HL-60/S4 treated with retinoic acid at 250 ng/mL for 4 days and 3 days (cell line): ENCODE data around the gene SPINK1.
"Not testable (repeated sequence)": the region's sequence is repeated elsewhere in the genome, so short reads cannot be mapped to it uniquely, and the experiment has no call there.

Experiments
- in situ Hi-C: fragments of 300-500 bp; cut with MboI; formaldehyde crosslinking; loops from 2 replicates; pipeline ENCODE4 v1.7.0; 2022; ENCODE audit warnings: low sequenced_read_pairs

Gene SPINK1, protein sequence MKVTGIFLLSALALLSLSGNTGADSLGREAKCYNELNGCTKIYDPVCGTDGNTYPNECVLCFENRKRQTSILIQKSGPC

DNA sequence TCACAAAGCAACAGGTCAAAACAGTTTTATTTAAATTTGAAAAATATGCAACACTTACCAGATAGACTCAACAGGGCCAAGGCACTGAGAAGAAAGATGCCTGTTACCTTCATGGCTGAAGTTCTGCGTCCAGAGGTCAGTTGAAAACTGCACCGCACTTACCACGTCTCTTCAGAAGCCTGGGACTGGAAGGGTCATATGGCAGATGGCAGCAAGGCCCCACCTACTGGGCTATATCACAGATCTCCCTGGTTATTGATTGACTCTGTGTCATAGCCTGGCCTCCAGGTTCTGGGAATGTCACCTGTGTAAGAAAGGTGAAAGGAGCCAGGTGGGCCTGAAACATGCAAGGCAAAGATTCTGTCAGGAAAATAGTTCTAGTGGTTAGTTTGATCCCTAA lies at the start of gene SPINK1:
SPINK1 (minus strand) TSS at position 207 of the 400 bp plus-strand sequence; CDS start at position 113, 94 bp downstream.
- in situ Hi-C loops = no loop called here

GRCh38 chr5:147880487-147880886 lies 49.0 kb upstream of the SPINK1 start:
- in situ Hi-C loops = loop anchor here (10.0 kb wide), 1 partner anchor 54 kb away; no protein-coding TSS in a partner anchor

DNA sequence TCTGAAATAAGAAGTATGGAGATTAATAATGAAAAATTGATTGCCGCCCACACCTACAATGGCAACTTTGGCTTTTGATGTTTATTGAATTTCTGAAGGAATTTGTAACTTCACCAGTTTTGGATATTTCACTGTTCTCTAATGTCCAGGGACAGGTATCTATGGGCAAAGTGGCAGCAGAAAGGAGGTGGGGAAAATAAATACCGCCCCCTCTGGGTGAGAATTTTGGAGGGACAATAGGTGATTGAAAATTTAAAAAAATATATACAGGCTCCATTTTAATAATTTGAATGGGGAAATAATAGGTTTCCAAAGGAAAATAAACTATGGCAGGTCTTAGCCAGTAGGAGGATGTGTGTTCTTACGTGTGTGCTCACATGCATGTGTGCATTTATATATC lies 48.3 kb upstream of the SPINK1 start:
- in situ Hi-C loops = loop anchor here (10.0 kb wide), 1 partner anchor 55 kb away; no protein-coding TSS in a partner anchor

DNA sequence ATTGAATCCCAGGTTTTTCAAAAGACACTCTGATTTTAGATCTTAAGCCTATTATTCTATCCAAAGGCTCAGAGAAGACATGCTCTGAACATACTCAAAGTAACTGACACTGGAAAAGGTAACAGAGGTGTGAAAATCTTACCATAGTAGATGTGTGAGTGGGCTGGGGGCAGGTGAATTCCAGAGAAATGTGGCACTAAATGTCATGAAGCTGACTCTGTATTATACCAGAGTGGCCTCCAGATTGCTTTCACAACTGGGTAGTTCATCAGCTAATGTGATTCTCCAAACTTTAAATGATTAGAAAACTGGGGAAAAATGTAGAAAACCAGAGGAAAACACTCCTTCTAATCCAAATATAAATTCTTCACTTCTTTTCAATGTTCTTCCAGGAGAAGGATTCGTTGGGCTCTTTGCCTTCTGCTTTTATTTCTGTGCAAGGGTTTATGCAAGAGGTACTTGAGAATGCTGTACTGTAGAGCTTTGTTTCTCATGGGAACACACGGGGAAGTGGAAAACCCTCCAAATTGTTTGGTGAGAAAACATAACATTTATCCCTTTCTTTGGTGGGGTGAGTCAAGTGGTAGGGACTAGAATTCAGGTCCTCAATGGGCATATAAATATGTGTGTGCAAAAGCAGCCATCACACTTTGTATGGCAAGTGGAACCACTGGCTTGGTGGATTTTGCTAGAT lies 46.7 kb upstream of the SPINK1 start, which contains the start of gene SCGB3A2:
SCGB3A2 (plus strand) TSS at position 646 of the 694 bp plus-strand sequence. CDS start 93 bp downstream, outside the sequence.
- in situ Hi-C loops = no loop called here

- in situ Hi-C loops = no loop called here
Measured at GRCh38 chr5:147876626-147877025, 45.2 kb upstream of the SPINK1 start.

GRCh38 chr5:147876141-147876540 lies 44.7 kb upstream of the SPINK1 start:
- in situ Hi-C loops = no loop called here

GRCh38 chr5:147874910-147875367 lies 43.5 kb upstream of the SPINK1 start:
- in situ Hi-C loops = no loop called here

- in situ Hi-C loops = not testable (repeated sequence)
Measured at GRCh38 chr5:147874118-147874875, 42.8 kb upstream of the SPINK1 start.

- in situ Hi-C loops = not testable (repeated sequence)
Measured at GRCh38 chr5:147872744-147873435, 41.4 kb upstream of the SPINK1 start.

- in situ Hi-C loops = not testable (repeated sequence)
Measured at GRCh38 chr5:147871980-147872549, 40.6 kb upstream of the SPINK1 start.

- in situ Hi-C loops = not testable (repeated sequence)
Measured at GRCh38 chr5:147869892-147870291, 38.4 kb upstream of the SPINK1 start.

GRCh38 chr5:147869112-147869511 lies 37.6 kb upstream of the SPINK1 start:
- in situ Hi-C loops = no loop called here

DNA sequence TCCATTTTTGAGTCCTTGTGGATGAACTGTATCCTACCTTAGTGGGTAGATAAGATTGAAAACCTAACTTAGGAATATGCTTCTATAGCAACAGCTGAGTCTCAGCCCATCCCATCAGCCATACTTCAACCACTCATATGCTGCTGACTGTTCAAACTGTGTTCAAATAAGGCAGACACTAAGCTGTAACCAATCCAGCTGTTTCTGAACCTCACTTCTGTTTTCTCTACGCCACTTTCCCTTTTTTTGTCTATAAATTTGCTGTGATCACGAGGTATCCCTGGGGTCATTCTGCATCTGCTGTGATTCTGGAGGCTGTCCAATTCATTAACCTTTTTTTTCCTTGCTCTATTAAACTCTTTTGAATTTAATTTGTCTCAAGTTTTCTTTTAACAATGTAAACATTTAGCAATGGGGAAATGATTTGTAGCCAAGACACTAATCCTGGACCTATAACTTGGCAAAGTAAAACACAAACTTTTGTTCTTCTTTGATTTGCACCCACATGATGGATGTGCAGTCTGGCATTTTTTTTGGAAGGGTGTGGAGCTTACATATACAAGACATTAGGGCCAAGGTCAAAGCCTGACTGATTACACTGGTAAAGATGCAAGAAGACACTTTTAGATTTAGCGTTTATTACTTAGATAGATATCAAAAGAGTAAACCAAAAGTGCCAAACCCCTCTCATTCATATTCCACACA lies 32.1 kb upstream of the SPINK1 start:
- in situ Hi-C loops = no loop called here

- in situ Hi-C loops = no loop called here
Measured at GRCh38 chr5:147860641-147861025, 29.2 kb upstream of the SPINK1 start.

GRCh38 chr5:147859962-147860640 lies 28.6 kb upstream of the SPINK1 start:
- in situ Hi-C loops = no loop called here

DNA sequence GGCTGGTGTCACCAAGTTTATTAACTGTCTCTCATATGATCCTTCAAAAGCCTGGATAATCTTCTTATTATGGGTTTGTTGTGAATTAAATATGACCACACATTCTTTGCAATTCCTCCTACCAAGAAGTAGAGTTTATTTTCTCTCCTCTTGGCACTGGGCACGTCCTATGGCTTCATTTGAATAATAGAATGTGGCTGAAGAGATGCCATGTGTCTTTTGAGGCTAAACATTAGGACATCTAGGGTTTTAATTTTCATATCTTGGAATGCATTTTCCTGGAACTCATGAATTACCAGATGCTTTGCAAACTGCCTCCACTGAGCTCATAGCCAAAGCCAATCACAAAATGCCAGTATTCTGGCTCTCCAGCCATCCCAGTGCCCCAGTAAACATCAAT lies 27.1 kb upstream of the SPINK1 start:
- in situ Hi-C loops = no loop called here

DNA sequence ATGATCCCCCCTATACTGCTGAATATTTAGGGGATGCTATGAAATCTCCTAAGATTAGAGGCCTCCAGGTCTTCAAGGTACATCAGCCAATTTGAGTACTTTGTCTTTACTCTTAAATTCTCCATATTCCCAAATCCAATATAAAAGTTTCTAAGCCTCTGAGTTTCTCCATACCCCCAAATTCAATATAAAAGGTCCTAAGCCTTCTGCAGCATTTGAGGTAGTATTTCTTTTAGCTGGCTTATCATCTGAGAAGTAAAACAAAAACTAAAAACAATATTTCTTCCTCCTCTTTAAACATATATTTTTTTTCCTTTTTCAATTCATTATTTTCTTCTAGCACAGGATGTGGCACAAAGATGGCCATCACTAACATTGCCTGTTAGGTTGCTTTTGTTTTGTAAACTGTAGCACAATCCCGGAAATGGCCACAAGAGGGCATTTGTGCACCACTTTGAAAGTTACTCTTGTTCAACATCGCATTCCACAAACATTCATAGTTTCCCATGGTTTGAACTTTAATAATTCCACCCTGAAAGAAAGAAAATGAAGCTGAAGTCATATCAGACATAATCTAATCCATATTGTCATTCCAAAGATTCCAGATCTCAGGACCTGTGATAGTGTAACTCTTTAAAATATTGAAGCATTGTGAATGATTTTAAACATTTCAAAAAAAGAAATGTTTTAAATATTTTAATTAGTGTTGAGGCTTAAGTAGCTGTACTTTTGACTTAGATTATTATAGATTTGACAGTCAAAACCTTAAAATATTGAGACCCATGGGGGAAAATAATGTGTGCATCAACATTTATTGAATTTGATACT lies 26.0 kb upstream of the SPINK1 start:
- in situ Hi-C loops = no loop called here

GRCh38 chr5:147856801-147857200 lies 25.3 kb upstream of the SPINK1 start:
- in situ Hi-C loops = no loop called here

- in situ Hi-C loops = no loop called here
Measured at GRCh38 chr5:147855774-147856069, 24.3 kb upstream of the SPINK1 start.
